Smooth muscle cell (in vitro differentiated cells): Measurements from ENCODE around the gene BMI1. TPM values are rescaled to one million over a fixed set of nuclear protein-coding genes. Genes with fewer than 3 reads are reported as not detected.

Source experiments
- DNase-seq: peaks from one replicate; lab custom pipeline; 2025; ENCODE audit not compliant: unreplicated experiment; lab: John Stamatoyannopoulos, UW
- H2AFZ ChIP-seq: fragments of 200-600 bp; sonication (generic); 2 replicates; pipeline ENCODE4 v1.6.0; 2016; ENCODE audit warnings: antibody characterized with exemption, low read depth, mild to moderate bottlenecking
- H3F3A ChIP-seq: fragments of 200-600 bp; sonication (generic); 2 replicates; pipeline ENCODE4 v1.6.0; 2017; ENCODE audit warnings: antibody characterized with exemption, low read depth
- H3K27ac ChIP-seq: fragments of 200-600 bp; sonication (generic); 2 replicates; pipeline ENCODE4 v1.5.1; 2016; ENCODE audit warnings: low read depth, mild to moderate bottlenecking
- H3K27me3 ChIP-seq: fragments of 200-600 bp; sonication (generic); 2 replicates; pipeline ENCODE4 v1.6.1; 2016; ENCODE audit warnings: low read depth, mild to moderate bottlenecking
- H3K36me3 ChIP-seq: fragments of 200-600 bp; sonication (generic); 2 replicates; pipeline ENCODE4 v1.5.1; 2016; ENCODE audit warnings: low read depth
- H3K4me1 ChIP-seq: fragments of 200-600 bp; sonication (generic); 2 replicates; pipeline ENCODE4 v1.5.1; 2016; ENCODE audit warnings: low read depth
- H3K4me2 ChIP-seq: fragments of 200-600 bp; sonication (generic); 2 replicates; pipeline ENCODE4 v1.6.0; 2016; ENCODE audit warnings: mild to moderate bottlenecking
- H3K4me3 ChIP-seq: fragments of 200-600 bp; sonication (generic); 2 replicates; pipeline ENCODE4 v1.5.1; 2016; ENCODE audit warnings: mild to moderate bottlenecking
- H3K79me2 ChIP-seq: fragments of 200-600 bp; sonication (generic); 2 replicates; pipeline ENCODE4 v1.6.0; 2016; ENCODE audit warnings: low read depth, mild to moderate bottlenecking
- H3K9ac ChIP-seq: fragments of 200-600 bp; sonication (generic); 2 replicates; pipeline ENCODE4 v1.6.0; 2016; ENCODE audit warnings: low read depth
- H3K9me3 ChIP-seq: fragments of 200-600 bp; sonication (generic); replicated peaks from 2 replicates; pipeline ENCODE4 v1.5.1; 2016; ENCODE audit warnings: low read depth
- H4K20me1 ChIP-seq: fragments of 200-600 bp; sonication (generic); 2 replicates; pipeline ENCODE4 v1.6.0; 2016; ENCODE audit warnings: low read depth
- CTCF ChIP-seq: fragments of 200-600 bp; sonication (generic); IDR thresholded peaks from 2 replicates; pipeline ENCODE4 v1.5.1; 2017; ENCODE audit warnings: borderline replicate concordance, mild to moderate bottlenecking, antibody characterized with exemption; ENCODE audit not compliant: insufficient read depth, poor library complexity, severe bottlenecking
- WGBS: methylation state at CpG from one replicate; pipeline ENCODE4 v1.1.7; 2016; ENCODE audit warnings: low lambda C conversion rate; 5-methylcytosine and 5-hydroxymethylcytosine counted together
- polyA plus RNA-seq: library from polyadenylated mRNA; unstranded; fragments of >200 nt; fragmentation: Nextera tagmentation; extraction: Ambion mirVana; gene quantifications from 2 replicates; pipeline ENCODE4 v1.2.1, GENCODE V29; 2016
- total RNA-seq: library from RNA; depleted of rRNA; stranded (reverse); fragments of >200 nt; gene quantifications from 2 replicates; pipeline ENCODE4 v1.2.3, GENCODE V29; 2014

The BMI1 gene
- total and polyA plus RNA-seq, 2 experiments from 2014 or later = 11.4 to 34.5 TPM

- 58% methylated on average over 1 of the region's 1 CpG for WGBS
- Histone ChIP-seq H4K20me1 (no peaks in the 10 kb centered on the region), H3K4me1 (peaks cover 11% of the 10 kb centered on the region), H3K4me3 (no peak overlapping the region), H3K79me2 (no peaks in the 10 kb centered on the region), H3K27me3 (peaks cover 90% of the 10 kb centered on the region), H3K9ac (no peak overlapping the region), H3K9me3 (no peaks in the 10 kb centered on the region), H3K4me2 (no peak overlapping the region), H3F3A (peaks cover 3% of the 10 kb centered on the region), H3K36me3 (no peaks in the 10 kb centered on the region), H2AFZ (no peak overlapping the region), H3K27ac (no peak overlapping the region)
- DNase-seq = no peak
- no peak for TF ChIP-seq CTCF
These were observed 23.4 kb downstream of the BMI1 start for GRCh38 chr10:22344249-22344648.

GRCh38 chr10:22344781-22345300 lies 23.9 kb downstream of the BMI1 start:
- Histone ChIP-seq H3K9ac (no peak overlapping the region), H3F3A (peaks cover 3% of the 10 kb centered on the region), H4K20me1 (no peaks in the 10 kb centered on the region), H3K4me2 (peak overlapping the region; percentile 70), H3K27ac (no peak overlapping the region), H3K79me2 (no peaks in the 10 kb centered on the region), H3K9me3 (no peaks in the 10 kb centered on the region), H3K4me3 (peak overlapping the region; percentile 33), H3K36me3 (no peaks in the 10 kb centered on the region), H3K27me3 (peaks cover 90% of the 10 kb centered on the region), H3K4me1 (peaks cover 8% of the 10 kb centered on the region), H2AFZ (no peak overlapping the region)
- 10% methylated on average over 25 of the region's 26 CpGs for WGBS
- DNase-seq = no peak
- no peak for TF ChIP-seq CTCF

GRCh38 chr10:22345301-22346095 lies 24.6 kb downstream of the BMI1 start, which contains the start of gene SPAG6:
Gene SPAG6 (plus strand): TSS chr10:22345496. CDS start chr10:22345612, 116 bp downstream.
- H3K36me3 ChIP-seq = no peaks in the 10 kb centered on the region
- H3K4me3 ChIP-seq = peak within 1 kb of the TSS; percentile 33
- no peaks in the 10 kb centered on the region for H3K79me2 ChIP-seq
- peaks cover 95% of the 10 kb centered on the region for H3K27me3 ChIP-seq
- H3K4me2 ChIP-seq = peak within 1 kb of the TSS; percentile 70
- H3K27ac ChIP-seq = no peak within 1 kb of the TSS
- WGBS = 5% methylated on average over 80 of the region's 83 CpGs
- H2AFZ ChIP-seq = no peak within 1 kb of the TSS
- H3K9me3 ChIP-seq = no peaks in the 10 kb centered on the region
- DNase-seq = no peak
- no peak within 1 kb of the TSS for H3K9ac ChIP-seq
- no peaks in the 10 kb centered on the region for H4K20me1 ChIP-seq
- TF ChIP-seq CTCF = no peak
- H3F3A ChIP-seq = no peaks in the 10 kb centered on the region
- peaks cover 5% of the 10 kb centered on the region for H3K4me1 ChIP-seq
